Karpas-422 (cell line): Measurements from ENCODE around the gene PLAAT5. TPM values are rescaled to one million over a fixed set of nuclear protein-coding genes. Genes with fewer than 3 reads are reported as not detected.

Experiments used
- DNase-seq: peaks from one replicate; pipeline ENCODE4 v3.0.0-alpha.2; 2015
- H2AFZ ChIP-seq: fragments of 200-600 bp; sonication (generic); 2 replicates; pipeline ENCODE4 v1.6.1; 2014; ENCODE audit warnings: antibody characterized with exemption, low read length, mixed read lengths
- H3K27ac ChIP-seq: fragments of 200-600 bp; sonication (generic); 2 replicates; pipeline ENCODE4 v1.5.1; 2014; ENCODE audit warnings: mild to moderate bottlenecking, low read length, moderate library complexity
- H3K27me3 ChIP-seq: fragments of 200-600 bp; sonication (generic); 2 replicates; pipeline ENCODE4 v1.6.1; 2014; ENCODE audit warnings: low read length, mixed read lengths
- H3K36me3 ChIP-seq: fragments of 200-600 bp; sonication (generic); 2 replicates; pipeline ENCODE4 v1.6.1; 2014; ENCODE audit warnings: low read length, mixed read lengths; ENCODE audit not compliant: insufficient read depth
- H3K4me1 ChIP-seq: fragments of 200-600 bp; sonication (generic); 2 replicates; pipeline ENCODE4 v1.6.1; 2014; ENCODE audit warnings: mild to moderate bottlenecking, low read length, mixed read lengths
- H3K4me2 ChIP-seq: fragments of 200-600 bp; sonication (generic); 2 replicates; pipeline ENCODE4 v1.6.1; 2014; ENCODE audit warnings: low read length, low read depth, mild to moderate bottlenecking; ENCODE audit not compliant: poor library complexity, severe bottlenecking
- H3K4me3 ChIP-seq: fragments of 200-600 bp; sonication (generic); 2 replicates; pipeline ENCODE4 v1.5.1; 2014; ENCODE audit warnings: mild to moderate bottlenecking, antibody characterized with exemption, low read length, mixed read lengths
- H3K79me2 ChIP-seq: fragments of 200-600 bp; sonication (generic); 2 replicates; pipeline ENCODE4 v1.6.1; 2014; ENCODE audit warnings: mild to moderate bottlenecking, low read length, mixed read lengths
- H3K9ac ChIP-seq: fragments of 200-600 bp; sonication (generic); 2 replicates; pipeline ENCODE4 v1.6.0; 2014; ENCODE audit warnings: low read length
- H3K9me2 ChIP-seq: fragments of 200-600 bp; sonication (generic), shearing (Covaris generic); replicated peaks from 2 replicates; pipeline ENCODE4 v1.6.0; 2014; ENCODE audit warnings: mild to moderate bottlenecking, low read length, moderate library complexity; ENCODE audit not compliant: insufficient read depth
- H3K9me3 ChIP-seq: fragments of 300-700, 200-600 bp; sonication (generic); 2 replicates; pipeline ENCODE4 v1.6.1; 2014; ENCODE audit warnings: low read length, mixed read lengths
- H4K20me1 ChIP-seq: fragments of 200-600 bp; sonication (generic); 2 replicates; pipeline ENCODE4 v1.6.1; 2014; ENCODE audit warnings: mild to moderate bottlenecking, antibody characterized with exemption, low read length, low read depth; ENCODE audit not compliant: insufficient read depth
- total RNA-seq: library from RNA; depleted of rRNA; stranded (reverse); fragments of >200 nt; shearing (Covaris generic); gene quantifications from 2 replicates; pipeline ENCODE4 v1.2.3, GENCODE V29; 2014; ENCODE audit warnings: low replicate concordance

PLAAT5 gene
- total RNA-seq, 1 experiment from 2014 or later = not detected

- H3K9me3 ChIP-seq = peaks cover 7% of the 10 kb centered on the region
- H3K36me3 ChIP-seq = peaks cover 3% of the 10 kb centered on the region; the same call in 1 of the 2 replicates
- H3K27ac ChIP-seq = no peak overlapping the region
- no peaks in the 10 kb centered on the region for H4K20me1 ChIP-seq
- no peak overlapping the region for H3K9ac ChIP-seq
- H3K27me3 ChIP-seq = no peaks in the 10 kb centered on the region
- H3K4me2 ChIP-seq = no peak overlapping the region
- no peaks in the 10 kb centered on the region for H3K9me2 ChIP-seq
- H3K79me2 ChIP-seq = no peaks in the 10 kb centered on the region
- no peaks in the 10 kb centered on the region for H3K4me1 ChIP-seq
- DNase-seq = no peak
- 0 out of 2 replicates have a peak overlapping the region, but pooled peaks have one; percentile 36 for H2AFZ ChIP-seq
- H3K4me3 ChIP-seq = no peak overlapping the region
Measured at GRCh38 chr11:63502252-63502820, 11.4 kb upstream of the PLAAT5 start.

GRCh38 chr11:63501236-63501635, 10.3 kb upstream of the PLAAT5 start:
- no peak overlapping the region for H3K4me3 ChIP-seq
- H2AFZ ChIP-seq = no peak overlapping the region

GRCh38 chr11:63499874-63500273, 8.9 kb upstream of the PLAAT5 start:
- Histone ChIP-seq H3K27ac (no peak overlapping the region), H3K36me3 (peaks cover 3% of the 10 kb centered on the region; the same call in 1 of the 2 replicates), H3K9me2 (no peaks in the 10 kb centered on the region), H3K9ac (no peak overlapping the region), H3K9me3 (peaks cover 7% of the 10 kb centered on the region), H4K20me1 (no peaks in the 10 kb centered on the region), H2AFZ (no peak overlapping the region), H3K27me3 (no peaks in the 10 kb centered on the region), H3K4me2 (no peak overlapping the region), H3K4me1 (no peaks in the 10 kb centered on the region), H3K4me3 (no peak overlapping the region), H3K79me2 (no peaks in the 10 kb centered on the region)
- no peak for DNase-seq

More at GRCh38 chr11:63501236-63501635, 10.3 kb upstream of the PLAAT5 start:
- Histone ChIP-seq H3K4me1 (no peaks in the 10 kb centered on the region), H3K9ac (no peak overlapping the region), H3K27ac (no peak overlapping the region), H3K27me3 (no peaks in the 10 kb centered on the region), H3K79me2 (no peaks in the 10 kb centered on the region), H3K9me2 (no peaks in the 10 kb centered on the region), H4K20me1 (no peaks in the 10 kb centered on the region), H3K9me3 (peaks cover 7% of the 10 kb centered on the region), H3K36me3 (peaks cover 3% of the 10 kb centered on the region; the same call in 1 of the 2 replicates), H3K4me2 (no peak overlapping the region)
- no peak for DNase-seq

GRCh38 chr11:63494975-63495374, 4.0 kb upstream of the PLAAT5 start:
- no peak overlapping the region for H3K4me2 ChIP-seq
- H3K9me2 ChIP-seq = no peaks in the 10 kb centered on the region
- no peaks in the 10 kb centered on the region for H3K36me3 ChIP-seq
- no peaks in the 10 kb centered on the region for H4K20me1 ChIP-seq
- no peak overlapping the region for H3K27ac ChIP-seq
- H3K9me3 ChIP-seq = peaks cover 1% of the 10 kb centered on the region
- H3K79me2 ChIP-seq = no peaks in the 10 kb centered on the region
- DNase-seq = no peak
- H2AFZ ChIP-seq = no peak overlapping the region
- no peak overlapping the region for H3K9ac ChIP-seq
- no peaks in the 10 kb centered on the region for H3K27me3 ChIP-seq
- no peaks in the 10 kb centered on the region for H3K4me1 ChIP-seq
- no peak overlapping the region for H3K4me3 ChIP-seq

GRCh38 chr11:63493127-63493526, 2.2 kb upstream of the PLAAT5 start:
- Histone ChIP-seq H3K9ac (no peak overlapping the region), H2AFZ (no peak overlapping the region), H3K9me2 (no peaks in the 10 kb centered on the region), H3K27ac (no peak overlapping the region), H3K9me3 (no peaks in the 10 kb centered on the region), H3K4me2 (no peak overlapping the region), H3K4me3 (no peak overlapping the region), H3K36me3 (no peaks in the 10 kb centered on the region), H3K79me2 (no peaks in the 10 kb centered on the region), H3K27me3 (no peaks in the 10 kb centered on the region), H3K4me1 (no peaks in the 10 kb centered on the region), H4K20me1 (no peaks in the 10 kb centered on the region)
- DNase-seq = no peak

GRCh38 chr11:63492441-63492840, 1.5 kb upstream of the PLAAT5 start:
- no peak for DNase-seq
- H3K27me3 ChIP-seq = no peaks in the 10 kb centered on the region
- no peaks in the 10 kb centered on the region for H3K79me2 ChIP-seq
- H3K9me3 ChIP-seq = no peaks in the 10 kb centered on the region
- H4K20me1 ChIP-seq = no peaks in the 10 kb centered on the region
- no peaks in the 10 kb centered on the region for H3K36me3 ChIP-seq
- no peak overlapping the region for H3K9ac ChIP-seq
- no peak overlapping the region for H3K4me3 ChIP-seq
- no peak overlapping the region for H3K27ac ChIP-seq
- no peak overlapping the region for H2AFZ ChIP-seq
- H3K4me1 ChIP-seq = no peaks in the 10 kb centered on the region
- H3K9me2 ChIP-seq = no peaks in the 10 kb centered on the region
- H3K4me2 ChIP-seq = no peak overlapping the region

- Histone ChIP-seq H2AFZ (no peak overlapping the region), H3K4me3 (no peak overlapping the region), H3K4me1 (no peaks in the 10 kb centered on the region), H3K27ac (no peak overlapping the region), H3K79me2 (no peaks in the 10 kb centered on the region), H3K9me2 (no peaks in the 10 kb centered on the region), H3K27me3 (no peaks in the 10 kb centered on the region), H3K36me3 (no peaks in the 10 kb centered on the region), H3K4me2 (no peak overlapping the region), H3K9ac (no peak overlapping the region), H4K20me1 (no peaks in the 10 kb centered on the region), H3K9me3 (no peaks in the 10 kb centered on the region)
- no peak for DNase-seq
Measured at GRCh38 chr11:63491636-63492372, 837 bp upstream of the PLAAT5 start.

GRCh38 chr11:63491240-63491587, 247 bp upstream of the PLAAT5 start:
- H3K79me2 ChIP-seq = no peaks in the 10 kb centered on the region
- no peak for DNase-seq
- no peaks in the 10 kb centered on the region for H3K9me3 ChIP-seq
- H3K4me1 ChIP-seq = no peaks in the 10 kb centered on the region
- H2AFZ ChIP-seq = no peak overlapping the region
- no peaks in the 10 kb centered on the region for H3K36me3 ChIP-seq
- no peaks in the 10 kb centered on the region for H3K27me3 ChIP-seq
- H3K4me2 ChIP-seq = no peak overlapping the region
- H3K9me2 ChIP-seq = no peaks in the 10 kb centered on the region
- H3K9ac ChIP-seq = no peak overlapping the region
- H3K4me3 ChIP-seq = no peak overlapping the region
- no peaks in the 10 kb centered on the region for H4K20me1 ChIP-seq
- H3K27ac ChIP-seq = no peak overlapping the region
